NCI-H524 treated with DMSO at 0.1 percent for 48 hours (cell line): ENCODE data around the gene MYBPH.

Source experiments
- DNase-seq: peaks from one replicate; lab custom pipeline; 2025; lab: John Stamatoyannopoulos, UW

The MYBPH gene

GRCh38 chr1:203128716-203129500 is 46.7 kb downstream of the MYBPH start:
- no peak for DNase-seq

GRCh38 chr1:203128431-203128715 is 47.3 kb downstream of the MYBPH start:
- DNase-seq = no peak

GRCh38 chr1:203127666-203128430 is 47.8 kb downstream of the MYBPH start, which contains the start of gene ADORA1:
ADORA1 (plus strand) TSS chr1:203127726; CDS start chr1:203128842, 1,116 bp downstream.
- DNase-seq = no peak

GRCh38 chr1:203126866-203127665 is 48.6 kb downstream of the MYBPH start:
- no peak for DNase-seq

- no peak for DNase-seq
Observed at GRCh38 chr1:203126151-203126865, 49.3 kb downstream of the MYBPH start.

GRCh38 chr1:203124546-203125317 is 50.9 kb downstream of the MYBPH start:
- no peak for DNase-seq

- DNase-seq = no peak
Observed at GRCh38 chr1:203124011-203124410, 51.6 kb downstream of the MYBPH start.

GRCh38 chr1:203122159-203122558 is 53.5 kb downstream of the MYBPH start:
- no peak for DNase-seq

GRCh38 chr1:203121186-203122015 is 54.2 kb downstream of the MYBPH start:
- DNase-seq = no peak

- DNase-seq = no peak
Observed at GRCh38 chr1:203120325-203121153, 55.1 kb downstream of the MYBPH start.
